Nephron progenitor cell (in vitro differentiated cells): ENCODE data around the gene RAB40B.

Source experiments
- DNase-seq: peaks from one replicate; pipeline ENCODE4 v3.0.0; 2021
- H3K27ac Mint-ChIP-seq: 2 replicates; pipeline ENCODE4 v1.8.0; 2021; ENCODE audit warnings: mild to moderate bottlenecking, moderate library complexity, mixed read lengths
- H3K27me3 Mint-ChIP-seq: 2 replicates; pipeline ENCODE4 v1.8.0; 2021; ENCODE audit warnings: mild to moderate bottlenecking, low read depth, mixed read lengths; ENCODE audit not compliant: poor library complexity
- H3K36me3 Mint-ChIP-seq: 2 replicates; pipeline ENCODE4 v1.8.0; 2021; ENCODE audit warnings: low read depth, mixed read lengths
- H3K4me1 Mint-ChIP-seq: 2 replicates; pipeline ENCODE4 v1.8.0; 2021; ENCODE audit warnings: mixed read lengths
- H3K4me3 Mint-ChIP-seq: 2 replicates; pipeline ENCODE4 v1.8.0; 2021; ENCODE audit warnings: mild to moderate bottlenecking, moderate library complexity, mixed read lengths
- H3K9me3 Mint-ChIP-seq: 2 replicates; pipeline ENCODE4 v1.8.0; 2021; ENCODE audit warnings: mild to moderate bottlenecking, moderate library complexity, mixed read lengths
- TF ChIP-seq, protein P1 (sequence below): fragments of 200-600 bp; sonication (generic); IDR thresholded peaks from 2 replicates; pipeline ENCODE4 v1.5.0; 2021; ENCODE audit warnings: antibody characterized with exemption

The RAB40B gene

DNA sequence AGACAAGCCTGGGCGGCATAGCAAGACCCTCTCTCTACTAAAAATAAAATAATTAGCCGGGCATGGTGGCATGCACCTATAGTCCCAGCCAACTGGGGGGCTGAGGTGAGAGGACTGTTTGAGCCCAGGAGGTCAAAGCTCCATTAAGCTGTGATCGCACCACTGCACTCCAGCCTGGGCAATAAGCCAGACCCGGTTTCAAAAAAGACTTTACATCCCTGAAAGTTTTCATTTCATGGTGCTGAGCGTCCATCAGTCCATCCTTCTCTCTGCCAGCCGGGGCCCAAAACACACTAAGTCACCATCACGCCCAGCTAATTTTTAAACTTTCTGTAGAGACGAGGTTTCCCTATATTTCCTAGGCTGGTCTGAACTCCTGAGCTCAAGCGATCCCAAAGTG is 10.6 kb downstream of the RAB40B start:
- H3K4me1 Mint-ChIP-seq = peaks cover 42% of the 10 kb centered on the region
- no peak overlapping the region for H3K4me3 Mint-ChIP-seq
- TF ChIP-seq, protein P1, sequence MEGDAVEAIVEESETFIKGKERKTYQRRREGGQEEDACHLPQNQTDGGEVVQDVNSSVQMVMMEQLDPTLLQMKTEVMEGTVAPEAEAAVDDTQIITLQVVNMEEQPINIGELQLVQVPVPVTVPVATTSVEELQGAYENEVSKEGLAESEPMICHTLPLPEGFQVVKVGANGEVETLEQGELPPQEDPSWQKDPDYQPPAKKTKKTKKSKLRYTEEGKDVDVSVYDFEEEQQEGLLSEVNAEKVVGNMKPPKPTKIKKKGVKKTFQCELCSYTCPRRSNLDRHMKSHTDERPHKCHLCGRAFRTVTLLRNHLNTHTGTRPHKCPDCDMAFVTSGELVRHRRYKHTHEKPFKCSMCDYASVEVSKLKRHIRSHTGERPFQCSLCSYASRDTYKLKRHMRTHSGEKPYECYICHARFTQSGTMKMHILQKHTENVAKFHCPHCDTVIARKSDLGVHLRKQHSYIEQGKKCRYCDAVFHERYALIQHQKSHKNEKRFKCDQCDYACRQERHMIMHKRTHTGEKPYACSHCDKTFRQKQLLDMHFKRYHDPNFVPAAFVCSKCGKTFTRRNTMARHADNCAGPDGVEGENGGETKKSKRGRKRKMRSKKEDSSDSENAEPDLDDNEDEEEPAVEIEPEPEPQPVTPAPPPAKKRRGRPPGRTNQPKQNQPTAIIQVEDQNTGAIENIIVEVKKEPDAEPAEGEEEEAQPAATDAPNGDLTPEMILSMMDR = no peak
- no peaks in the 10 kb centered on the region for H3K36me3 Mint-ChIP-seq
- DNase-seq = no peak
- H3K9me3 Mint-ChIP-seq = peaks cover under 1% of the 10 kb centered on the region
- H3K27ac Mint-ChIP-seq = no peak overlapping the region
- H3K27me3 Mint-ChIP-seq = peaks cover 13% of the 10 kb centered on the region

DNA sequence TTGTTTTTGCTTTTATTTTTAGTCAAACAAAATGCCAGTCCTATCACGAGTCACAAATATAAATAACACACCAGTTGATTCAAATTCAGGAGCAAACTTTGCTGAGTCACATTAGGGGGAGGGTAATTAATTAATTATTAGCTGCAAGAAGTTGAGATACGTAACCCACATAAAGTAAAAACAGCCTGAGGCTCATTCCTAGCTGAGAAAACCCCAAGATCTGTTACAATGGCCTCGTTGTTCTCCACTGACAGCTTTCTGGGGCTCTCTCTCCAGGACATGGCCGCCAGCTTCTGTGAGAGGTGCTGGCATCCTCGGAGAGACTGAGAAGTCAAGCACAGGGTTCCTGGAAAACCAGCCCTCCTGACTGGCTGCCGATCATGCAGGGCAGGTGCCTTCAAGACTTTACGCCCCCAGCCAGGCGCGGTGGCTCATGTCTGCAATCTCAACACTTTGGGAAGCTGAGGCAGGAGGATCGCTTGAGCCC is 11.1 kb downstream of the RAB40B start:
- no peak overlapping the region for H3K27ac Mint-ChIP-seq
- DNase-seq = no peak
- H3K4me1 Mint-ChIP-seq = peaks cover 37% of the 10 kb centered on the region
- no peak overlapping the region for H3K4me3 Mint-ChIP-seq
- peaks cover 13% of the 10 kb centered on the region for H3K27me3 Mint-ChIP-seq
- H3K36me3 Mint-ChIP-seq = peaks cover under 1% of the 10 kb centered on the region
- H3K9me3 Mint-ChIP-seq = peaks cover 5% of the 10 kb centered on the region
- TF ChIP-seq, protein P1 = no peak

DNA sequence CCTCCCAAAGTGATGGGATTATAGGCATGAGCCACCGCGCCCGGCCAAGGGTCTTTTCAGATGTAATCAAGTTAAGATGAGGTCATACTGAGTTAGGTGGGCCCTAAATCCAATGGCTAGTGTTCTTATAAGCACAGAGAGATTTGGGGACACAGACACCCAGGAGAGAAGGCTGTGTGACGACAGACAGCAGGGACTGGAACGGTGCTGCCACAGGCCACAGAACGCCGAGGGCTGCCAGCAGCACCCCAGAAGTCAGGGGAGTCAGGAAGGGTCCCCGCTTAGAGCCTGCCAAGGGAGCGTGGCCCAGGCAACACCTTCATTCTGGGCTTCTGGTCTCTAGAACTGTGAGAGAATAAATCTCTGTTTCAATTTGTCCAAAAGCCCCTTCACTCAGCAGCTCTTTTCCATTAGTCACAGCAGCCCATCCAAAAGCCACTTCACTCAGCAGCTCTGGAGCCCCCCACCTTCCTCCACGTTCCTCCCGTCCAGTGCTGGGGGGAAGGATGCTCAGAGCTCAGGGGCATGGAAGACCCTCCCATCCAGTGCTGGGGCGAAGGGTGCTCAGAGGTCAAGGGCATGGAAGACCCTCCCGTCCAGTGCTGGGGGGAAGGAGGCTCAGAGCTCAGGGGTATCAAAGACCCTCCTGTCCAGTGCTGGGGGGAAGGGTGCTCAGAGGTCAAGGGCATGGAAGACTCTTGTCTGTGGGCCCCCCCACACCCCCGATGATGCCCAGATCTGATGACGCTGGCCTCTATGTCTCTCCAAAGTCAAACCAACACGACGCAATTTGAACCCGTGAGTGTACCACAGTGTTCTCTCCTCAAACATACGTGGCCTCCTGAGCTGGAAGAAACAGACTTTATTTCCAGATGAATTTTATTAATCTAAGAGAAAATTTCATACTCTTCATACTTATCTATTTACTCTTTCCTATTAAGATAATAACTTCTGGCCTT is 11.9 kb downstream of the RAB40B start:
- TF ChIP-seq, protein P1 = no peak
- DNase-seq = no peak
- Mint-ChIP-seq H3K27ac (no peak overlapping the region), H3K9me3 (peaks cover 12% of the 10 kb centered on the region), H3K4me3 (no peak overlapping the region), H3K4me1 (peaks cover 31% of the 10 kb centered on the region), H3K36me3 (peaks cover 8% of the 10 kb centered on the region), H3K27me3 (peaks cover 17% of the 10 kb centered on the region)

DNA sequence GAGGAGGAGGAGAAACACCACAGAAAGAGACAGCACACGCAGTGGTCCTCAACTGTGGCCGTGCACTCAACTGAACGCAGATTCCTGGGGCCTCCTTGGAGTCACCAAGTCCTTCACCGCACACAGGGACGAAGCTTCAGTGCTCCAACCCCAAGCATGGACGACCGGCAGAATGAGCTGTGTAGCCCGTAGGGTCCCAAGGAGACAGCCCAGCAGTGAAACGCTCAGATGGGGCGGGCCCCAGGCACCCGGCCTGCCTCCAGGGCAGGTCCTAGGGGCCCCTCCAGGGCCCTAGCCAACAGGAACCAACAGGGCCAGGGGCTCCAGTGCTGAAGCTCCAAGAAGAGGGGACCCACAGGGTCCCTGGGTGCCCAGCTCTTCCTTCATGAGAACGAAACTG is 13.2 kb downstream of the RAB40B start:
- H3K27me3 Mint-ChIP-seq = peaks cover 17% of the 10 kb centered on the region
- H3K4me1 Mint-ChIP-seq = peaks cover 20% of the 10 kb centered on the region
- DNase-seq = no peak
- H3K27ac Mint-ChIP-seq = no peak overlapping the region
- no peak overlapping the region for H3K4me3 Mint-ChIP-seq
- H3K9me3 Mint-ChIP-seq = peaks cover 22% of the 10 kb centered on the region
- peaks cover 8% of the 10 kb centered on the region for H3K36me3 Mint-ChIP-seq
- TF ChIP-seq, protein P1 = no peak

DNA sequence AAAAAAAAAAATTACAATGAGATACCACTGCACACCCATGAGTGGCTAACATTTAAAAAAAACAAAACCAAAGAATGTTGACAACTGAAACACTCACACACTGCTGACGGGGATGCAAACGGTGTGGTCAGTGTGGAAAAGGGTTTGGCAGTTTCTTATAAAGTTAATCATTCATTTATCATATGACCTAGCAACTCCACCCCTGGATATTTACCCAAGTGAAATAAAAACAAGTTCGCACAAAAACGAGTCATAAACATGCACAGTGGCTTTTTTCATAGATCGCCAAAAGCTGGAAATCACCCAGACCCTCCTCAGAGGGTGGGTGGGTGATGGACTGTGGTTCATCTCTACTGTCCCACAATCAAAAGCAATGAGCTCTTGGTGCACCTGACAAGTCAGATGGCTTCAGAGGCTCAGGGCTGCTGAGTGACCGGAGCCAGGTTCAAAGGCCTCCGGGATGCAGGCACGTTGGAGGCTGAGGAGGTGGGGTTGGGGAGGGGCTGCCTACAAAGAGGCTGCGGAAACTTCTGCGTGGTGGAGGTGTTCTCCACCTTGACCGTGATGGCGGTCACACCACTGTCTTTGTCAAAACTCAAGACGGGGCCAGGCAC is 14.2 kb downstream of the RAB40B start:
- H3K27ac Mint-ChIP-seq = no peak overlapping the region
- no peak for DNase-seq
- peaks cover 22% of the 10 kb centered on the region for H3K9me3 Mint-ChIP-seq
- no peak overlapping the region for H3K4me3 Mint-ChIP-seq
- TF ChIP-seq, protein P1 = no peak
- peaks cover 14% of the 10 kb centered on the region for H3K27me3 Mint-ChIP-seq
- H3K36me3 Mint-ChIP-seq = peaks cover 8% of the 10 kb centered on the region
- peaks cover 10% of the 10 kb centered on the region for H3K4me1 Mint-ChIP-seq
